ENCODE data around the gene ITGB4. TPM values are rescaled to one million over a fixed set of nuclear protein-coding genes. Genes with fewer than 3 reads are reported as not detected.
A peak's percentile ranks its signal among the peaks of the same experiment; 100 is the strongest.

ITGB4 gene
- total and polyA plus RNA-seq, 9 of the 15 experiments (the other 6 are each of a cell fraction or from before 2014, with no cell fraction given), result 0.05 to 2.8 (median 0.76) TPM; not detected in 3

DNA sequence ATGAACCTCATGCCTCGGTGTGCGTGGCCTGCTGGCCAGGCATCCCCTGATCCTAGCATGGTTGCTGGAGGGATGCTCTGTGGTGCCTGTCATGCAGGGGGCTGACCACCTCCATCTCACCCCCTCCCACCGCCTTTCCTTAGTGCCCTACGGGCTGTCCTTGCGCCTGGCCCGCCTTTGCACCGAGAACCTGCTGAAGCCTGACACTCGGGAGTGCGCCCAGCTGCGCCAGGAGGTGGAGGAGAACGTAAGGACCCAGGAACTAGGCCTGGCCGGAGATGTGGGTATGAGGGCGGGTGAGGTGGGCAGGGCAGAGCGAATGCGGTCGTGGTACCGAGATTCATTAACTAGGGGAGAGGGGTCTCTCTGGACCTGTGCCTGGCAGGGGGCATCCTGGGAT lies 19.0 kb downstream of the ITGB4 start:
- Histone ChIP-seq H4K20me1 (replicated peaks; ENCODE audit: control insufficient read depth, insufficient read depth, low read length) (peaks cover 3% of the 10 kb centered on the region; the same call in 1 of the 2 replicates), H3K9ac (ENCODE audit: insufficient read depth in 1 of 2, low read depth in 2 of 2, low read length in 2 of 2) (peak overlapping the region in 1 of 2 experiments; percentile 68; a peak in 2 of 4 replicates), H2AFZ (ENCODE audit: low read depth, low read length) (no peak overlapping the region), H3K4me1 (replicated peaks in 1 of 2; ENCODE audit: control insufficient read depth in 2 of 2, insufficient read depth in 2 of 2, low read length in 2 of 2) (peaks cover 0 to 48% of the 10 kb centered on the region in 2 experiments; a peak in 2 of 5 replicates), H3K79me2 (ENCODE audit: control insufficient read depth, insufficient read depth, low read length) (no peaks in the 10 kb centered on the region), H3K9me3 (replicated peaks; ENCODE audit: control insufficient read depth, insufficient read depth, low read depth, low read length) (no peaks in the 10 kb centered on the region), H3K27me3 (ENCODE audit: control insufficient read depth in 2 of 2, insufficient read depth in 2 of 2, low read length in 2 of 2) (peaks cover 0 to 8% of the 10 kb centered on the region in 2 experiments; a peak in 2 of 5 replicates), H3K4me3 (no peak overlapping the region), H3K4me2 (ENCODE audit: insufficient read depth, low read length) (no peak overlapping the region), H3K36me3 (ENCODE audit: control insufficient read depth, insufficient read depth, low read length) (no peaks in the 10 kb centered on the region), H3K9me1 (ENCODE audit: control insufficient read depth, insufficient read depth, low read length) (peaks cover 4% of the 10 kb centered on the region), H3K27ac (ENCODE audit: extremely low read depth, low read depth, low read length) (no peak overlapping the region)
- ChIA-PET POLR2A (no interaction called here), CTCF (ENCODE audit: low intra/inter-chr PET ratio) (no interaction called here)
- TF ChIP-seq KAT8 (IDR thresholded peaks at IDR 0.05; ENCODE audit: low read depth), result no peak
- 0 out of 2 replicates have a peak, but pooled peaks have one; percentile 22 for TF ChIP-seq ZFX (CRISPR knock-in tag; IDR thresholded peaks at IDR 0.05)
- TF ChIP-seq TRIM28 (IDR thresholded peaks at IDR 0.05), result no peak
- intact Hi-C loops (cut with micrococcal nuclease), result no loop called here
- no TSS peak for BruUV-seq (replicated peaks)
- in situ Hi-C loops (cut with MboI), result no loop called here
- ATAC-seq (no peak), DNase-seq (ENCODE audit: extremely low read depth in 1 of 4, low spot score in 3 of 4) (no peak), FAIRE-seq (no peak)
- WGBS (ENCODE audit: insufficient coverage, low coverage, missing lambda C conversion rate), result 46% methylated on average over 17 of the region's 17 CpGs

GRCh38 chr17:75740631-75741077 lies 19.4 kb downstream of the ITGB4 start:
- 26% methylated on average over 16 of the region's 17 CpGs for WGBS (ENCODE audit: insufficient coverage, low coverage, missing lambda C conversion rate)
- ChIA-PET CTCF (ENCODE audit: low intra/inter-chr PET ratio) (no interaction called here), POLR2A (no interaction called here)
- intact Hi-C loops (cut with micrococcal nuclease), result no loop called here
- in situ Hi-C loops (cut with MboI), result no loop called here
- no peak for TF ChIP-seq CEBPB (tag; IDR thresholded peaks at IDR 0.05)
- no peak for TF ChIP-seq ZKSCAN3 (CRISPR knock-in tag; IDR thresholded peaks at IDR 0.05)
- no peak for TF ChIP-seq PML (IDR thresholded peaks at IDR 0.05; ENCODE audit: low read length)
- 0 out of 6 replicates have a peak, but pooled peaks of 2 of the 3 experiments have one; percentile 8 to 10 for TF ChIP-seq CTCF (IDR thresholded peaks at IDR 0.05 in 2 of 3, conservative IDR thresholded peaks at IDR 0.05 in 1 of 3; ENCODE audit: insufficient read depth in 2 of 3, low read depth in 1 of 3, low read length in 3 of 3)
- Histone ChIP-seq H3K9ac (ENCODE audit: insufficient read depth in 1 of 2, low read depth in 2 of 2, low read length in 2 of 2) (peak overlapping the region in 1 of 2 experiments; percentile 32; a peak in 1 of 4 replicates), H2AFZ (ENCODE audit: low read depth, low read length) (peak overlapping the region; percentile 20; the same call in 1 of the 2 replicates), H3K9me3 (replicated peaks; ENCODE audit: control insufficient read depth, insufficient read depth, low read depth, low read length) (no peaks in the 10 kb centered on the region), H3K79me2 (ENCODE audit: control insufficient read depth, insufficient read depth, low read length) (no peaks in the 10 kb centered on the region), H3K4me3 (no peak overlapping the region), H3K27ac (ENCODE audit: extremely low read depth, low read depth, low read length) (no peak overlapping the region), H3K36me3 (ENCODE audit: control insufficient read depth, insufficient read depth, low read length) (no peaks in the 10 kb centered on the region), H3K4me2 (ENCODE audit: insufficient read depth, low read length) (no peak overlapping the region), H3K27me3 (ENCODE audit: control insufficient read depth in 2 of 2, insufficient read depth in 2 of 2, low read length in 2 of 2) (peaks cover 0 to 8% of the 10 kb centered on the region in 2 experiments; a peak in 2 of 5 replicates), H3K4me1 (replicated peaks in 1 of 2; ENCODE audit: control insufficient read depth in 2 of 2, insufficient read depth in 2 of 2, low read length in 2 of 2) (peaks cover 0 to 48% of the 10 kb centered on the region in 2 experiments; a peak in 2 of 5 replicates), H3K9me1 (ENCODE audit: control insufficient read depth, insufficient read depth, low read length) (peaks cover 4% of the 10 kb centered on the region), H4K20me1 (replicated peaks; ENCODE audit: control insufficient read depth, insufficient read depth, low read length) (peaks cover 3% of the 10 kb centered on the region; the same call in 1 of the 2 replicates)
- DNase-seq (ENCODE audit: extremely low read depth in 1 of 4, low spot score in 3 of 4) (no peak), FAIRE-seq (no peak), ATAC-seq (peak; percentile 44)
- BruUV-seq (replicated peaks), result no TSS peak

Measured in K562 (cell line).